Ovary (tissue), 9 donors: ENCODE results near the gene SEC61A2. TPM values are rescaled to one million over a fixed set of nuclear protein-coding genes. Genes with fewer than 3 reads are reported as not detected.
"Not testable (repeated sequence)": the region's sequence is repeated elsewhere in the genome, so short reads cannot be mapped to it uniquely, and the experiment has no call there.

Source experiments
- DNase-seq, 5 donors: peaks; one replicate each; pipeline ENCODE4 v3.0.0-alpha.2; 2019 to 2020
- H3K27ac ChIP-seq, 2 donors: fragments of 200-600 bp; one replicate each; pipeline versions ENCODE4 v1.5.1 to v1.8.0; 2019 to 2022
- H3K27me3 ChIP-seq: fragments of 200-600 bp; one replicate; pipeline ENCODE4 v1.8.0; 2022
- H3K36me3 ChIP-seq: fragments of 200-600 bp; sonication (generic); one replicate; pipeline ENCODE4 v1.5.1; 2019
- H3K4me1 ChIP-seq: one replicate; pipeline ENCODE4 v1.8.1; 2013; ENCODE audit warnings: mild to moderate bottlenecking, moderate library complexity; ENCODE audit not compliant: insufficient read depth
- H3K4me3 ChIP-seq: fragments of 200-600 bp; sonication (generic); one replicate; pipeline ENCODE4 v1.5.1; 2017
- H3K9me3 ChIP-seq, 2 donors: fragments of 200-600 bp in 1 of 2; sonication (generic) in 1 of 2; one replicate each; pipeline versions ENCODE4 v1.5.1 to v1.8.1; 2013 to 2019; ENCODE audit warnings: mild to moderate bottlenecking in 1 of 2, moderate library complexity in 1 of 2
- EP300 ChIP-seq: sonication (generic); formaldehyde crosslinking; IDR thresholded peaks from one replicate; pipeline ENCODE4 v1.6.1; 2017; ENCODE audit warnings: antibody characterized with exemption
- POLR2A ChIP-seq: fragments of 450-650 bp; IDR thresholded peaks from one replicate; pipeline ENCODE4 v1.6.1; 2017; ENCODE audit warnings: antibody characterized with exemption, mild to moderate bottlenecking, moderate library complexity
- WGBS, 3 donors: extraction: QIAGEN DNeasy Blood & Tissue Kit in 1 of 3; methylation state at CpG; one replicate each; pipeline versions ENCODE4 v1.1.5 to v1.1.7; 2013 to 2017; 5-methylcytosine and 5-hydroxymethylcytosine counted together
- intact Hi-C, 4 donors: fragments of 100-400 bp; cut with DNase I; formaldehyde crosslinking; loops; one replicate each; pipeline versions ENCODE4 v1.11.0 to v1.15.1; 2022 to 2023
- polyA plus RNA-seq, 2 donors: library from polyadenylated mRNA; stranded (reverse); fragments of 200-250 nt in 1 of 2; fragments of 350-450 nt in 1 of 2; fragmentation: Illumina TruSeq in 1 of 2; extraction: RNeasy Lipid Tissue Mini Kit (QIAGEN cat#74804) in 1 of 2; gene quantifications; one replicate each; pipeline ENCODE4 v1.2.3, GENCODE V29; 2013 to 2014
- total RNA-seq, 7 donors: library from RNA; depleted of rRNA in 2 of 7; stranded (reverse); fragments of >200 nt in 2 of 7; fragmentation: NEBNext Ultra II Directional in 3 of 7; extraction: Animal tissue kit (Norgen Biotek cat#: 25700) in 3 of 7; gene quantifications; one replicate each; pipeline versions ENCODE4 v1.1.0 to v1.2.4, GENCODE V29; 2016 to 2023
- TF ChIP-seq, protein P1 (sequence below), 3 donors: fragments of 450-650 bp in 2 of 3; fragments of 200-600 bp in 1 of 3; IDR thresholded peaks; one replicate each; pipeline versions ENCODE4 v1.5.1 to v1.8.0; 2016 to 2022; ENCODE audit warnings: antibody characterized with exemption in 3 of 3, mild to moderate bottlenecking in 1 of 3
- donor health status: DM: no; HTN: no; CAD: no; lungs with moderate emphysema.
- donor health status: DM: no; HTN: no; CAD: no.
- donor health status: Bipolar disorder and iron deficiency.
- donor health status: DM: yes; HTN: yes; CAD: no.
- donor health status: DM: no; HTN: no; CAD: no.
- donor health status: DM: yes; HTN: yes; CAD: no.

SEC61A2 gene
- total and polyA plus RNA-seq, 9 donors: 7.4 to 13.4 (median 9.5) TPM

DNA sequence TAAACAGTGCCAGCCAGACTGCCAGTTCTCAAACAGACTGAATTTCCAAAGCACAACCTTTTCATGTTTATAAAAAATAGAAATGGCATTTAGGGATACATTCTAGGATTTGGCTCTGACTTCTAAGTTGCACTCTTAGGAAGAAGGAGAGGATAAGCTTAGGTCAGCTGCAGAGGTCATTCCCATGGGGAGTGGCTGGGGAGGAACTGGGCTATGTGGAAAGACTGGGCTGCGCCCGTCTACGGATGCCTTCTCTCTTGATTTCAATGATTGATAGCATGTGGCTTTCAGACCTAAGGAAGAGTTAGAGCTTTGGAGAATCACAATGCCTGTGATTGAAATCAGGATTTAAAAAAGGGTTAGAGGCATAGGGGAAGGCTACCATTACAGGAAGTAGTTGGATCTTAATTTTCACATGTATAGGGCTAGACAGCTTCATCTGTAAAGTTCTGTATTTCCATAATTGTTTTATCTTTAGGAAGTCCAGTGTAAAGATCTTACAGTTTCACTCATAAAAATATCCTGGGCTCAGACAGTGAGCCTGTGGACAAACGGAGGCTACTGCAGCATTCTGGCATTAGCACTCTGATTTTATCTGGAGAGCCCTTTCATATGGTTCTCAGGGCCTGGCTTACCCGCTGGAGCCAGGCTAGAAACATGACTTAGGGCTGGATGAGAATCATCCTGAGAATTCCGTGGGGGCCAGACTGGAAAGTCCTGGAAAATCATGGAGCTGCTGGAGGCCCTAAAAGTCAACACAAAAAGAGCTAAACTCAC is 36.7 kb downstream of the SEC61A2 start:
- no peaks in the 10 kb centered on the region for H3K9me3 ChIP-seq
- WGBS, 3 donors: 72 to 82% (median 76%) methylated on average over 6 of the region's 6 CpGs
- intact Hi-C loops: no loop called here
- no peak for TF ChIP-seq EP300
- TF ChIP-seq POLR2A: no peak
- TF ChIP-seq, protein P1, sequence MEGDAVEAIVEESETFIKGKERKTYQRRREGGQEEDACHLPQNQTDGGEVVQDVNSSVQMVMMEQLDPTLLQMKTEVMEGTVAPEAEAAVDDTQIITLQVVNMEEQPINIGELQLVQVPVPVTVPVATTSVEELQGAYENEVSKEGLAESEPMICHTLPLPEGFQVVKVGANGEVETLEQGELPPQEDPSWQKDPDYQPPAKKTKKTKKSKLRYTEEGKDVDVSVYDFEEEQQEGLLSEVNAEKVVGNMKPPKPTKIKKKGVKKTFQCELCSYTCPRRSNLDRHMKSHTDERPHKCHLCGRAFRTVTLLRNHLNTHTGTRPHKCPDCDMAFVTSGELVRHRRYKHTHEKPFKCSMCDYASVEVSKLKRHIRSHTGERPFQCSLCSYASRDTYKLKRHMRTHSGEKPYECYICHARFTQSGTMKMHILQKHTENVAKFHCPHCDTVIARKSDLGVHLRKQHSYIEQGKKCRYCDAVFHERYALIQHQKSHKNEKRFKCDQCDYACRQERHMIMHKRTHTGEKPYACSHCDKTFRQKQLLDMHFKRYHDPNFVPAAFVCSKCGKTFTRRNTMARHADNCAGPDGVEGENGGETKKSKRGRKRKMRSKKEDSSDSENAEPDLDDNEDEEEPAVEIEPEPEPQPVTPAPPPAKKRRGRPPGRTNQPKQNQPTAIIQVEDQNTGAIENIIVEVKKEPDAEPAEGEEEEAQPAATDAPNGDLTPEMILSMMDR (IDR thresholded peaks at IDR 0.05): no peak
- no peaks in the 10 kb centered on the region for H3K36me3 ChIP-seq
- no peaks in the 10 kb centered on the region for H3K4me1 ChIP-seq
- no peaks in the 10 kb centered on the region for H3K27me3 ChIP-seq
- H3K27ac ChIP-seq: no peak overlapping the region
- no peak for DNase-seq
- no peak overlapping the region for H3K4me3 ChIP-seq

DNA sequence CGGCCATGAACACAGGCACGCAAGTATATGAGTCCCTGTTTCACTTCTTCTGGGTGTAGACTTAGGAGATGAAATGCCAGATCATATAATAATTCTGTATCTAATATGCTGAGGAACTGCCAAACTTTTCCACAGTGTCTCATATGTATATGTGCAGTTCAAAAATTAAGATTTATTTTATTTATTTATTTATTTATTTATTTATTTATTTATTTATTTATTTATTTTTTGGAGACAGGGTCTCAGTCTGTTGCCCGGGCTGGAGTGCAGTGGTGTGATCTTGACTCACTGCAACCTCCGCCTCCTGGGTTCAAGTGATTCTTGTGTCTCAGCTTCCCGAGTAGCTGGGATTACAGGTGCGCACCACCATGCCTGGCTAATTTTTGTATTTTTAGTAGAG is 42.0 kb downstream of the SEC61A2 start:
- H3K36me3 ChIP-seq: not testable (repeated sequence)

DNA sequence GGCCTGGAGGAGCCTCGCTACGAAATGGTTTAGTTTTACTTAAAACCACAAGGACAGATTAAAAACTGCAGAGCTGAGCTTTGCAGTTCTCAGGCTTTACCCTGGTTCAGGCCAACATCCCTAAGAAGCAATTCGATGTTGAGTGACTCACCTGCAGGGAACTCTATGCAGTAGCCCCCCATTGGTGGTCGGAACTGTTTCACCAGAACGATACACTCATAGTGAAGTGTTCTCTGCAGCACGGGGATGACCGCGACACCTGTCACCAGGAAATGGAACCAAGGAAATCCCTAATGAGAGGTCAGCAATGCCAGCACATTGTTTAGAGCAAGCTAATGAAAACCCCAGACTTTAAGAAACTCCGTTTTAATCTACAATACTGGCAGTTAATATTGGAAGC is 48.2 kb downstream of the SEC61A2 start:
- intact Hi-C loops: no loop called here
- Histone ChIP-seq H3K4me3 (no peak overlapping the region), H3K4me1 (no peaks in the 10 kb centered on the region), H3K9me3 (no peaks in the 10 kb centered on the region), H3K36me3 (no peaks in the 10 kb centered on the region), H3K27me3 (no peaks in the 10 kb centered on the region), H3K27ac (no peak overlapping the region)
- no peak for DNase-seq
- TF ChIP-seq, protein P1 (IDR thresholded peaks at IDR 0.05): no peak
- TF ChIP-seq POLR2A (no peak), EP300 (no peak)
- 83 to 90% (median 85%) methylated on average over 9 of the region's 9 CpGs for WGBS, 3 donors

More for the DNA sequence above, 42.0 kb downstream of the SEC61A2 start:
- H3K27ac ChIP-seq, H3K4me1 ChIP-seq, DNase-seq, H3K9me3 ChIP-seq, H3K27me3 ChIP-seq, intact Hi-C loops, H3K4me3 ChIP-seq: not testable (repeated sequence)
- WGBS, 3 donors: 88 to 96% (median 94%) methylated on average over 6 of the region's 6 CpGs

DNA sequence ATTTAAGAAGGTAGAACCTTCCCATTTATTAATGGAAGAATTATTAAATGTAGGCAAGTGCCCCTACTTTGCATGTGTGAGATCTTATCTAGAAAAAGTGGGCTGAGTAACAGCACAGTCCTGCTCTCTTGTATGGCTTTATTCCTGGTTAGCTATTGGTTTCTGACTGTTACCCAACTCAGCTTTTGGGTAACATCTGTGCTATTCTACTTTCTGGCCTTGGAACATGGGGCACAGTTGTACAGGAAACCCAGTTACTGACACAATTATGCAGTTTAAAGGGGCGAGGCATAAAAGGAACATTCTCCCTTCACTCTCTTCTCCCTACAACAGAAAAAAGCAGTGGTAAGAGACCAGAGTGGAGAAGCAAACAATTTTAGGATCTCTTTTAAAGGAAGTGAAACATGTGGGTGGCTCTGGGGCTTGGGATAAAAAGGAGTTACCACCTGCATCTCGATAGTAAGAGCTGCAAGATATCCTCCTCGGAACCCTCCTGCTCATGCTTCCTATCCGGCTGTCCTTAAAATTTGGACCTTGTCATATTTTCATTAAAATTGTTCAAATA is 50.2 kb downstream of the SEC61A2 start:
- Histone ChIP-seq H3K9me3 (no peaks in the 10 kb centered on the region), H3K36me3 (no peaks in the 10 kb centered on the region), H3K4me3 (no peak overlapping the region), H3K27ac (no peak overlapping the region), H3K27me3 (no peaks in the 10 kb centered on the region), H3K4me1 (no peaks in the 10 kb centered on the region)
- DNase-seq: no peak
- intact Hi-C loops: no loop called here
- TF ChIP-seq EP300 (no peak), POLR2A (no peak)
- TF ChIP-seq, protein P1 (IDR thresholded peaks at IDR 0.05): no peak
- whole genome bisulfite sequencing, 3 donors: 52 to 70% (median 61%) methylated on average over 4 of the region's 4 CpGs
